Measurements from ENCODE around the gene MBTPS1. TPM values are rescaled to one million over a fixed set of nuclear protein-coding genes. Genes with fewer than 3 reads are reported as not detected.

Gene MBTPS1
- total and polyA plus RNA-seq, 9 of the 15 experiments (the other 6 are each of a cell fraction or from before 2014, with no cell fraction given), result 2.8 to 57.6 (median 43.8) TPM

DNA sequence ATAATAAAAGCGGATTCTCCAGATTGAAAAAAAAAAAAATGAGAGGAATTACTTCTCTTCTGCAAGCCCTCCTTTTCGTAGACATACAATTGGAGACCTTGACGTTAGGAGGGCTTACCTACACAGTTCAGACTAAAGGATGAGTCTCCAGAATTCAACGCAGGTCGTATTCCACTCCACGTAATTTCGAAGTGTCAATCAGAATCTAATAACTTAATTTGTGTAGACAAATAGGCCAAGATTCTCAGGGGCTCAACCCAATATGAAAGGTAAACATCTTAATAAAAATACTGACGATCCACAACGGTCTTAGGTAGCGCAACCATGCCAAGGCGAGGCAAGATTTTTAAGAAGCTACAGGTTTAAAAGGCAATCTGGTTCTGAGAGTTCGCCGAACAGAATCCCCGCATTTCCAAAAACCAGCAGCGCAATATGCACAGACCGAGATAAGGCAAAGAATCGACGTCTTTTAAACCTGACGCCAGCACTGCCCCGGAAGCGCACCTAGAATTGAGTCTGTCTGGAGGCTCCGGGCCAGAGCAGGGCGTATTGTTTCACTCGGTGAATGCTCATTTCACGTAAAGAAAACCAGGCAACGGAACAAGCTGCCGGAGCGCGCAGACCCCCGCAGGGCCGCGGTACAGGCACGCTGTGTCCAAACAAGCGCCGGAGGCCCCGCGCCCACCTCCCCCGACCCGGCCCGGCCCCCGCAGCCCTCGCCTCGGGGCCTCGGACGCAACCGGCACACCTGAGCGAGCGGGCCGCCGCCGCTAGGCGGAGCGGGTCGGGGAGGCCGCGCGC is 623 bp downstream of the MBTPS1 start (continued):
- TF ChIP-seq, protein P1, sequence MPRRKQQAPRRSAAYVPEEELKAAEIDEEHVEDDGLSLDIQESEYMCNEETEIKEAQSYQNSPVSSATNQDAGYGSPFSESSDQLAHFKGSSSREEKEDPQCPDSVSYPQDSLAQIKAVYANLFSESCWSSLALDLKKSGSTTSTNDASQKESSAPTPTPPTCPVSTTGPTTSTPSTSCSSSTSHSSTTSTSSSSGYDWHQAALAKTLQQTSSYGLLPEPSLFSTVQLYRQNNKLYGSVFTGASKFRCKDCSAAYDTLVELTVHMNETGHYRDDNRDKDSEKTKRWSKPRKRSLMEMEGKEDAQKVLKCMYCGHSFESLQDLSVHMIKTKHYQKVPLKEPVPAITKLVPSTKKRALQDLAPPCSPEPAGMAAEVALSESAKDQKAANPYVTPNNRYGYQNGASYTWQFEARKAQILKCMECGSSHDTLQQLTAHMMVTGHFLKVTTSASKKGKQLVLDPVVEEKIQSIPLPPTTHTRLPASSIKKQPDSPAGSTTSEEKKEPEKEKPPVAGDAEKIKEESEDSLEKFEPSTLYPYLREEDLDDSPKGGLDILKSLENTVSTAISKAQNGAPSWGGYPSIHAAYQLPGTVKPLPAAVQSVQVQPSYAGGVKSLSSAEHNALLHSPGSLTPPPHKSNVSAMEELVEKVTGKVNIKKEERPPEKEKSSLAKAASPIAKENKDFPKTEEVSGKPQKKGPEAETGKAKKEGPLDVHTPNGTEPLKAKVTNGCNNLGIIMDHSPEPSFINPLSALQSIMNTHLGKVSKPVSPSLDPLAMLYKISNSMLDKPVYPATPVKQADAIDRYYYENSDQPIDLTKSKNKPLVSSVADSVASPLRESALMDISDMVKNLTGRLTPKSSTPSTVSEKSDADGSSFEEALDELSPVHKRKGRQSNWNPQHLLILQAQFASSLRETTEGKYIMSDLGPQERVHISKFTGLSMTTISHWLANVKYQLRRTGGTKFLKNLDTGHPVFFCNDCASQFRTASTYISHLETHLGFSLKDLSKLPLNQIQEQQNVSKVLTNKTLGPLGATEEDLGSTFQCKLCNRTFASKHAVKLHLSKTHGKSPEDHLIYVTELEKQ (CRISPR knock-in tag; IDR thresholded peaks at IDR 0.05), result no peak
- TF ChIP-seq, protein P2, sequence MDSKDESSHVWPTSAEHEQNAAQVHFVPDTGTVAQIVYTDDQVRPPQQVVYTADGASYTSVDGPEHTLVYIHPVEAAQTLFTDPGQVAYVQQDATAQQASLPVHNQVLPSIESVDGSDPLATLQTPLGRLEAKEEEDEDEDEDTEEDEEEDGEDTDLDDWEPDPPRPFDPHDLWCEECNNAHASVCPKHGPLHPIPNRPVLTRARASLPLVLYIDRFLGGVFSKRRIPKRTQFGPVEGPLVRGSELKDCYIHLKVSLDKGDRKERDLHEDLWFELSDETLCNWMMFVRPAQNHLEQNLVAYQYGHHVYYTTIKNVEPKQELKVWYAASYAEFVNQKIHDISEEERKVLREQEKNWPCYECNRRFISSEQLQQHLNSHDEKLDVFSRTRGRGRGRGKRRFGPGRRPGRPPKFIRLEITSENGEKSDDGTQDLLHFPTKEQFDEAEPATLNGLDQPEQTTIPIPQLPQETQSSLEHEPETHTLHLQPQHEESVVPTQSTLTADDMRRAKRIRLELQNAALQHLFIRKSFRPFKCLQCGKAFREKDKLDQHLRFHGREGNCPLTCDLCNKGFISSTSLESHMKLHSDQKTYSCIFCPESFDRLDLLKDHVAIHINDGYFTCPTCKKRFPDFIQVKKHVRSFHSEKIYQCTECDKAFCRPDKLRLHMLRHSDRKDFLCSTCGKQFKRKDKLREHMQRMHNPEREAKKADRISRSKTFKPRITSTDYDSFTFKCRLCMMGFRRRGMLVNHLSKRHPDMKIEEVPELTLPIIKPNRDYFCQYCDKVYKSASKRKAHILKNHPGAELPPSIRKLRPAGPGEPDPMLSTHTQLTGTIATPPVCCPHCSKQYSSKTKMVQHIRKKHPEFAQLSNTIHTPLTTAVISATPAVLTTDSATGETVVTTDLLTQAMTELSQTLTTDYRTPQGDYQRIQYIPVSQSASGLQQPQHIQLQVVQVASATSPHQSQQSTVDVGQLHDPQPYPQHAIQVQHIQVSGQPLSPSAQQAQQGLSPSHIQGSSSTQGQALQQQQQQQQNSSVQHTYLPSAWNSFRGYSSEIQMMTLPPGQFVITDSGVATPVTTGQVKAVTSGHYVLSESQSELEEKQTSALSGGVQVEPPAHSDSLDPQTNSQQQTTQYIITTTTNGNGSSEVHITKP (IDR thresholded peaks at IDR 0.05; ENCODE audit: partially characterized antibody), result no peak
- TF ChIP-seq IRF2 (CRISPR knock-in tag; IDR thresholded peaks at IDR 0.05) (no peak), STAG1 (CRISPR knock-in tag; IDR thresholded peaks at IDR 0.05; ENCODE audit: borderline replicate concordance) (no peak), ZNF695 (CRISPR knock-in tag; IDR thresholded peaks at IDR 0.05) (no peak), FOXK2 (conservative IDR thresholded peaks at IDR 0.05 in 1 of 2, IDR thresholded peaks at IDR 0.05 in 1 of 2; ENCODE audit: low read depth in 2 of 2) (peak in 1 of 2 experiments; percentile 58; a peak in 1 of 4 replicates)
- TF ChIP-seq, protein P3, sequence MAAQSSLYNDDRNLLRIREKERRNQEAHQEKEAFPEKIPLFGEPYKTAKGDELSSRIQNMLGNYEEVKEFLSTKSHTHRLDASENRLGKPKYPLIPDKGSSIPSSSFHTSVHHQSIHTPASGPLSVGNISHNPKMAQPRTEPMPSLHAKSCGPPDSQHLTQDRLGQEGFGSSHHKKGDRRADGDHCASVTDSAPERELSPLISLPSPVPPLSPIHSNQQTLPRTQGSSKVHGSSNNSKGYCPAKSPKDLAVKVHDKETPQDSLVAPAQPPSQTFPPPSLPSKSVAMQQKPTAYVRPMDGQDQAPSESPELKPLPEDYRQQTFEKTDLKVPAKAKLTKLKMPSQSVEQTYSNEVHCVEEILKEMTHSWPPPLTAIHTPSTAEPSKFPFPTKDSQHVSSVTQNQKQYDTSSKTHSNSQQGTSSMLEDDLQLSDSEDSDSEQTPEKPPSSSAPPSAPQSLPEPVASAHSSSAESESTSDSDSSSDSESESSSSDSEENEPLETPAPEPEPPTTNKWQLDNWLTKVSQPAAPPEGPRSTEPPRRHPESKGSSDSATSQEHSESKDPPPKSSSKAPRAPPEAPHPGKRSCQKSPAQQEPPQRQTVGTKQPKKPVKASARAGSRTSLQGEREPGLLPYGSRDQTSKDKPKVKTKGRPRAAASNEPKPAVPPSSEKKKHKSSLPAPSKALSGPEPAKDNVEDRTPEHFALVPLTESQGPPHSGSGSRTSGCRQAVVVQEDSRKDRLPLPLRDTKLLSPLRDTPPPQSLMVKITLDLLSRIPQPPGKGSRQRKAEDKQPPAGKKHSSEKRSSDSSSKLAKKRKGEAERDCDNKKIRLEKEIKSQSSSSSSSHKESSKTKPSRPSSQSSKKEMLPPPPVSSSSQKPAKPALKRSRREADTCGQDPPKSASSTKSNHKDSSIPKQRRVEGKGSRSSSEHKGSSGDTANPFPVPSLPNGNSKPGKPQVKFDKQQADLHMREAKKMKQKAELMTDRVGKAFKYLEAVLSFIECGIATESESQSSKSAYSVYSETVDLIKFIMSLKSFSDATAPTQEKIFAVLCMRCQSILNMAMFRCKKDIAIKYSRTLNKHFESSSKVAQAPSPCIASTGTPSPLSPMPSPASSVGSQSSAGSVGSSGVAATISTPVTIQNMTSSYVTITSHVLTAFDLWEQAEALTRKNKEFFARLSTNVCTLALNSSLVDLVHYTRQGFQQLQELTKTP (IDR thresholded peaks at IDR 0.05; ENCODE audit: low read depth in 1 of 2, partially characterized antibody in 2 of 2), result peak in 1 of 2 experiments; percentile 20
- TF ChIP-seq, protein P4, sequence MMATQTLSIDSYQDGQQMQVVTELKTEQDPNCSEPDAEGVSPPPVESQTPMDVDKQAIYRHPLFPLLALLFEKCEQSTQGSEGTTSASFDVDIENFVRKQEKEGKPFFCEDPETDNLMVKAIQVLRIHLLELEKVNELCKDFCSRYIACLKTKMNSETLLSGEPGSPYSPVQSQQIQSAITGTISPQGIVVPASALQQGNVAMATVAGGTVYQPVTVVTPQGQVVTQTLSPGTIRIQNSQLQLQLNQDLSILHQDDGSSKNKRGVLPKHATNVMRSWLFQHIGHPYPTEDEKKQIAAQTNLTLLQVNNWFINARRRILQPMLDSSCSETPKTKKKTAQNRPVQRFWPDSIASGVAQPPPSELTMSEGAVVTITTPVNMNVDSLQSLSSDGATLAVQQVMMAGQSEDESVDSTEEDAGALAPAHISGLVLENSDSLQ (IDR thresholded peaks at IDR 0.05), result peak; percentile 71
- TF ChIP-seq, protein P5, sequence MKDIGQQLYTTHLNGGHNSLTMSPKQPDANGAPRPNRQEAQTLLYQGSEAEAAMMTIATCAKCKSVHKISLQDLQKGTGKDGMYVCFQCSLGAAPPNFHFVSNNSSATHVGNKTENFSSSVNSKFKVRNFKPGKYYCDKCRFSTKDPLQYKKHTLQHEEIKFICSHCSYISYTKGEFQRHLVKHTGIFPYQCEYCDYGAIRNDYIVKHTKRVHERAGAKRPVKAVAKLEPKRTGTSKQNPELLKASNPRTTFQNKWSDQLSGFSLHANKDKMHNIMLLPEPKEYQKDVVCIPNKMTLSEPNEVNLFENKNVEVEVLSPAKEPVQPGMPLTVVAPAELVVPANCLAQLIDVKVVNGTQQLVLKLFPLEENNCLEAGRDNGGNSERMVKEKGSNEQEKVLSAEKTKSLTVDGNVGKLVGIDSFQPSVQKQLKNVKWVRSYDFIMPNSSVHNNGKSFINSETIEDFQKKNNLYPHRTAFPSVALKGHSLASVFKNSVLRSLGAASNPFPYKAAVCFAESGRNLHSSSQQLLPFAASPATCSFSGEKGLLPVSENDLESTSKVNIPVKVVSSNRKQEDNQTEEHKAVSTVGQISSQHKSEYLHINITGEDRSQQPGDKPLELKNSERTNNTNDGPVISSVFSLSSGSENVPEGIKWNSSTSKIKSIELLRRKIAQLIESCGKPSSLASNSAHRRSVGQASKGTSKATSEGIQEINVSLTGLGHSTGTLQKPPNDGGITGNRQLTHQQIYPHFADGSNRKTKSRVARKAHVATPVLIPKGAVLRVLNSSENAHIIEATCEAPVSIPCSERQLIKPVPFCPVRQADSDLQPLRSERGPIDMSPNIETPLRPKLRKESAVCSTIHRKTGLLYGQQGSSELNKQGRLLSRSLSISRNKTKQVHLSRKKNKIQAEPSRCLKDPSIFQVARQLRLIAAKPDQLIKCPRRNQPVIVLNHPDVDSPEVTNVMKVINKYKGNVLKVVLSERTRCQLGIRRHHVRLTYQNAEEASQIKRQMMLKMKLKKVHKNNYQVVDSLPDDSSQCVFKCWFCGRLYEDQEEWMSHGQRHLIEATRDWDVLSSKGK (CRISPR knock-in tag; IDR thresholded peaks at IDR 0.05), result no peak
